GF-D8 (cell line): ENCODE data around the gene SPECC1.
"Not testable (repeated sequence)": the region's sequence is repeated elsewhere in the genome, so short reads cannot be mapped to it uniquely, and the experiment has no call there.

ENCODE experiments used
- DNase-seq: peaks from one replicate; lab custom pipeline; 2025; lab: John Stamatoyannopoulos, UW

SPECC1 gene, protein sequence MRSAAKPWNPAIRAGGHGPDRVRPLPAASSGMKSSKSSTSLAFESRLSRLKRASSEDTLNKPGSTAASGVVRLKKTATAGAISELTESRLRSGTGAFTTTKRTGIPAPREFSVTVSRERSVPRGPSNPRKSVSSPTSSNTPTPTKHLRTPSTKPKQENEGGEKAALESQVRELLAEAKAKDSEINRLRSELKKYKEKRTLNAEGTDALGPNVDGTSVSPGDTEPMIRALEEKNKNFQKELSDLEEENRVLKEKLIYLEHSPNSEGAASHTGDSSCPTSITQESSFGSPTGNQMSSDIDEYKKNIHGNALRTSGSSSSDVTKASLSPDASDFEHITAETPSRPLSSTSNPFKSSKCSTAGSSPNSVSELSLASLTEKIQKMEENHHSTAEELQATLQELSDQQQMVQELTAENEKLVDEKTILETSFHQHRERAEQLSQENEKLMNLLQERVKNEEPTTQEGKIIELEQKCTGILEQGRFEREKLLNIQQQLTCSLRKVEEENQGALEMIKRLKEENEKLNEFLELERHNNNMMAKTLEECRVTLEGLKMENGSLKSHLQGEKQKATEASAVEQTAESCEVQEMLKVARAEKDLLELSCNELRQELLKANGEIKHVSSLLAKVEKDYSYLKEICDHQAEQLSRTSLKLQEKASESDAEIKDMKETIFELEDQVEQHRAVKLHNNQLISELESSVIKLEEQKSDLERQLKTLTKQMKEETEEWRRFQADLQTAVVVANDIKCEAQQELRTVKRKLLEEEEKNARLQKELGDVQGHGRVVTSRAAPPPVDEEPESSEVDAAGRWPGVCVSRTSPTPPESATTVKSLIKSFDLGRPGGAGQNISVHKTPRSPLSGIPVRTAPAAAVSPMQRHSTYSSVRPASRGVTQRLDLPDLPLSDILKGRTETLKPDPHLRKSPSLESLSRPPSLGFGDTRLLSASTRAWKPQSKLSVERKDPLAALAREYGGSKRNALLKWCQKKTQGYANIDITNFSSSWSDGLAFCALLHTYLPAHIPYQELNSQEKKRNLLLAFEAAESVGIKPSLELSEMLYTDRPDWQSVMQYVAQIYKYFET

DNA sequence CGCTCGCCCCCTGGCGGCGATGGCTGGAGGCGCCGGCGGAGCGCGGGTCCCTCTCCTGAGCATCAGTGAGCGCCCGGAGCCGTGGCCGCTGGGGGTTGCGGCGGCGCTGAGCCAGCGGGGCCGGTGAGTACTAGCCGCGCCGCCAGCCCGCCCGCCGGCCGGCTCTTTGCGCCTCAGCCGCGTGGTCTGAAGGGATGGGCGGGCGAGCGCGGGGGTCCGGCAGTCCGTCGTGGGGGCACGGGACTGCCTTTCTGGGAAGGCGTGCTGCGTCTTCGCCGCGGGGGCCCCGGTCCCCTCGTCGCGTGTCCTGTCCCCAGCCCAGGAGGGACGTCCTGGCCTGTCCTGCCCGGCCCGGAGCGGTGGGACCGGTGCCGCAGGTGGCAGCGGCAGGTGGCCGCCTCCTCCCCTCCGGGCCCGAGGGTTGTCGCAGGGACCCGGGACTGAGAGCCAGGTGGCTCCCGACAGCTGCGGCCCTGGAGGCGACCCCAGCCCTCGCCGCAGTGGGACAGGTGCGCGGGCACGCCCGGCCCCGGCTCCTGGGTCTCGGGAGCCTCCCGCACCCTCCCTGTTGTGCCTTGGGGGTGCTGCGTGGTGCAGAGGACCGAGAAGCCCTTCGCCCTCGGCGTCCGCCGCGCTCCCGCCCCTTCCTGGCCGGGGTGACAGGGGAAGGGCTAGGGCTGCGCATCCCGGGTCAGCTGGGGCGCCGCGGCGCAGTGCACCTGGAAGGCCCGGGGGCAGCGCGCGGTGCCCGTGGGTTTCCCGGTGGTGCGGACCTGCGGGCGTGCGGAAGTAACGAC lies at the start of gene SPECC1:
Gene SPECC1 (plus strand): TSS at position 58 of the 797 bp plus-strand sequence. CDS start 87,293 bp downstream, outside the sequence.
- DNase-seq = peak; percentile 24

DNA sequence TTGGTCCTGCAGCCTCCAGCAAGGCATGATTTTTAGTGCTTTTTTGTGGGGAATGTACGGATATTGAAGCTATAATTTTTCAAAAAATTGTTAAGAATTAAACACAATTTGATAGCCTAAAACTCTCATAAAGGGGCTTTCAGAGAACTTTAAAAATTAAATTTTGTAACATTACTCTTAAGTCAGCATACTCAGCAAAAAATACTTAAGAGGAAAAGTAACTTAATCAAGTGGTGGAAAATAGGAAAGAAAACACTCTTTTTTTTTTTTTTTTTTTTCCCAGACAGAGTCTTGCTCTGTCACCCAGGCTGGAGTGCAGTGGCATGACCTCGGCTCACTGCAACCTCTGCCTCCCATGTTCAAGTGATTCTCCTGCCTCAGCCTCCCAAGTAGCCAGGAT lies 46.2 kb upstream of the SPECC1 start:
- DNase-seq = not testable (repeated sequence)

DNA sequence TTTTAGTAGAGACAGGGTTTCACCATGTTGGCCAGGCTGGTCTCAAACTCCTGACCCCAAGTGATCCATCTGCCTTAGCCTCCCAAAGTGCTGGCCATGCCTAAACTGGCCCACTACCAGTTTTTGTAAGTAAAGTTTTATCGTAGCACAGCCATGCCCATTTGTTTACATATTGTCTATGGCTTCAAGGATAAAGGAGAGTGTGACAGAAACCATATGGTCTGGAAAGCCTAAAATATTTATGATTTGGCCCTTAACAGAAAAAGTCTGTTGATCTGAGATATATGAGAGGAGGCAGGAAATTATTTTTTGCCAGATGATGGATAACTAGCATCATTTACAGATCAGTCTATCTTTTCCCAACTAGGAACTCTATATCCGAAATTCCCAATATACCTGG lies 36.0 kb upstream of the SPECC1 start:
- DNase-seq = no peak

DNA sequence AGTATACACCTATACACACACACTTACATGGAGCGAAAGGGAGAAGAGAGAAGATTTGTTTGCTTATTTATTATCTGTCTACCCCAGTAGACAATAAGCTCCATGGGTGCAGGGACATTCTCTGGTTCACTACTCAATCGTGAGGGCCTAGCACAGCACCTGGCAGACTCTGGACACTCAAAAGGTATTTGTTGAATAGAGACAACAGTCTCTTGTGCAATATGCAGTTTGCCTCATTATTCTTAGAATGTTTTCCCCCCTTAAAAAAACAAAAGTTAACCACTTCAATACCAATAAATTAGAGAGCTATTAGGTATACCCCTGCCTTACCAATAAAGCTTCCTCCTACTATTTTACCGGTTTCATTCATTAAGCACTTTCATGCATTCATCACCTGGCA lies 33.6 kb upstream of the SPECC1 start:
- no peak for DNase-seq

DNA sequence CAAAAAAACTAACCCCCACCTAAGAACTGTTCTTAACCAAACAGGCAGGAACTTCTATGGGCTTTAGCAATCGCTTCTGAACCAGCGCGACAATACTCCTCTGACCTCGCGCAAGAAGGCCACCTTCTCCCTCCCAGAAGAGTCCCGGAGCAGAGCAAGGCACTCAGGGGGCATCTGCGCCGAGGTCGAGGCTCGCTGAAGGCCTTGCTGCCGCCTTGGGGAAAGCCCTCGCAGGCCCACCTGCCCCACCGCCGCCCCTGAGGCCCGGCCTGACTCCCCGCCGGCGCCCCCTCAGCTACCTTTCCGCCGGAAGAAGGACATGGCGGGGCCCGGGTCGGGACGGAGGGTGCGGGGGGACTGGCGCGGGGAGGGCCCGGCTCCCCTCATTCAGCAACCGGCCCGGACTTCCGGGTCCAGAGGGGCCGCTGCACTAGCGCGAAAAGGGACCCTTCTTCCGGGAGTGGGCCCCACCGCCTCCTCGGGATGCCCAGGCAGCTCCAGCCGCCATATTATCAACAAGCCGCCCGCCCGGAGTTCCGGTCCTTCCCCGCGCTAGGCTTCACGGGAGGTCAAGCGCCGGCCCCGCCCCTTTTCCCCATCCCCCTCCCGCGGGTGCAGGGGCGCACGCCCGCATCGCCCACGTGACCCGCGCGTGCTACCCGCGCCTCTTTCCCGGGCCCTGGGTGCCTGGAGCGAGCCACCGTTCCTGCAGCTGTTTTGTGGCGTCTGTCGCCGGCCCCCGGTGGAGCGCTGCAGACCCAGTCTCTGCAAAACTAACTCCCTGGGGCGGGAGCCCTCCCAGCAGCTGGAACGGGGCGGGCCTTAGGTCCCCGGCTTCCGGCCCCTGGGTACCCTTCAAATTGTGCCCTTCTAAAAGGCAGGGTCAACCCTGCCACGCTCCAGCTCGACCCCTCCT lies 31.6 kb upstream of the SPECC1 start, which contains the start of gene AKAP10:
Gene AKAP10 (minus strand): TSS at position 536 of the 916 bp plus-strand sequence. CDS start 149 bp downstream, at position 387.
- peak; percentile 55 for DNase-seq

DNA sequence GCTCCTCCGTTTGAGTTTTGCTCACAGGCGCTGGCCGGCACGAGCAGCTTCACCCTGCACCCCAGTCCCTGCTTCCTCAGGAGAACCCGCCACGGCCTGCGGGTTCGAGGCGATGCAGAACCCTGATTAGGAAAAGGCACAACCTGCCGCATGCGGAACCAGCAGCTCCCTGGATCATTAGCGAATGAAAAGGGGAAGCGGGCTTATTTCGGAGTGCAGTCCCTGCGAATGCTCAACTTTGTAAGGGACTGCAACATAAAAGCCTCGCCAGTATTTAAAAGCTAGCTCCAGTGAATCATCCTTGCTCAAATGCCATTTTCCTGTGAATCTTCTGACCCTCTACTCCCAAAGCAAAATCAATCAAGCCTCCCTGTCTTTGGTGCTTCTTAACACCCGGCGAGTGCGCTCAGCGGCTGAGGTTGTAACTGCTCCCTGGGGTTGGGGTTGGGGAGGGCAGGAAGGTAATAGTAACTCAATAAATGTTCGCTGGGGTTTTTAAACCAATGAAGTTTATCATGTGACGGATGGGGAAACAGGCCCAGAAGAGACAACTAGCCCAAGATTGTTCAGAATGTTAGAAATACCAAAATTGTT lies 30.9 kb upstream of the SPECC1 start:
- DNase-seq = peak; percentile 55

DNA sequence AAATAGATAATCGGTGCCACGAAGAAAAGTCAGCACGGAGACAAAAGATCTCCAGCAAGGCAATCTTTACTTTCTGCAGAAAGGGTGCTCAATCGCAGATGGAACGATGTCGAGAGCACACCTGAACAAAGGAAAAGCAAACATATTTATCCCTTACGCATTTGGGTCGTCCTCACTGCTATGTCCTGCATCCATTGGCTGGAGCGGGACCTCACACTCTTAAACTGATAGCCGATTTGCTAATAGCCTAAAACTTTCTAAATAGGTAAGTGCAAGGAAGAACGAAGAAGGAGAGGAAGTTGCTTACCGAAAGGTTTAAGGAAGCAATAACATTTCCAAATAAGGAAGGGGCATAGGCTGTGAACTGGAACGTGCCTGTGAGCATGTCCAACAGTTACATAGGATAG lies 30.4 kb upstream of the SPECC1 start:
- peak; percentile 55 for DNase-seq

DNA sequence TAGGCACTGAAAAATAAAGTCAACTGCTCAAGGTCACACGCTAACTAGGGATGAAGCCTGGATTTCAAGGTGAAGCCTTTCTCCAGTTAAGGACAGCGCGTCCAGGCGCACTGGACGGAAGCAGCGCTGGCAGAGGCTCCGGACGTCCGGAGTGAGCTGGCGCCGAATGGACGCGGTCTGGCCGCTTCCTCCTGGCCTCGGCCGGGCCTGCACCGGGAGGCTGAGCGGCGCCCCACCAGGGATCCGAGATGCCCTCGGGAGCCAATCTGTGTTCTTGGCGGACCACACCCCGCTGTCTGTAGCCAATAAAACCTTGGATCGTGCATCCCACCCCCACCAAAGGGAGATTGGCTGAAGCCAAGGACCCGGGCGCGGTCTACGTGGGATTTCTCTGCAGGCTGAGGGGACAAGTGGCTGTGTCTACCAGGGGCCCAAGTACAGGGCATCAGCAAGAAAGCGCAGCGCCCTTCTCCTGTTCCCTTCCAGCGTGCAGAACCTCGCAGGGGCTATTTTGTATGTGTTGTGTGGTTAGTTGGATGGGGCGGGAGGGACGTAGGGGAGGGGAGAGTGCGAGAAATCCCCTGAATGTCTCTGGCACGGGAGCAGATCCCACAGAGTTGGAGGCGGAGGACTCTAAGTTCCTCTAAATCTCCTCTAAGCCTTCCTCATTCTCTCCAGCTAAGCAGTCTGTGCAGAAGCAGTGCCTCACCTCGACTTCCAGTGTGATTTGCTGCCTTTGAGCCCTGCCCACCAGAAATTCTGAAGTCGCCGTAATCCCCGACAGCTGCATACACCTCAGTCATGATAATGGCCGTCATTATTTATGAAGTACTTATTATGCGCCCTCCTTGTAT lies 29.0 kb upstream of the SPECC1 start:
- DNase-seq = no peak

DNA sequence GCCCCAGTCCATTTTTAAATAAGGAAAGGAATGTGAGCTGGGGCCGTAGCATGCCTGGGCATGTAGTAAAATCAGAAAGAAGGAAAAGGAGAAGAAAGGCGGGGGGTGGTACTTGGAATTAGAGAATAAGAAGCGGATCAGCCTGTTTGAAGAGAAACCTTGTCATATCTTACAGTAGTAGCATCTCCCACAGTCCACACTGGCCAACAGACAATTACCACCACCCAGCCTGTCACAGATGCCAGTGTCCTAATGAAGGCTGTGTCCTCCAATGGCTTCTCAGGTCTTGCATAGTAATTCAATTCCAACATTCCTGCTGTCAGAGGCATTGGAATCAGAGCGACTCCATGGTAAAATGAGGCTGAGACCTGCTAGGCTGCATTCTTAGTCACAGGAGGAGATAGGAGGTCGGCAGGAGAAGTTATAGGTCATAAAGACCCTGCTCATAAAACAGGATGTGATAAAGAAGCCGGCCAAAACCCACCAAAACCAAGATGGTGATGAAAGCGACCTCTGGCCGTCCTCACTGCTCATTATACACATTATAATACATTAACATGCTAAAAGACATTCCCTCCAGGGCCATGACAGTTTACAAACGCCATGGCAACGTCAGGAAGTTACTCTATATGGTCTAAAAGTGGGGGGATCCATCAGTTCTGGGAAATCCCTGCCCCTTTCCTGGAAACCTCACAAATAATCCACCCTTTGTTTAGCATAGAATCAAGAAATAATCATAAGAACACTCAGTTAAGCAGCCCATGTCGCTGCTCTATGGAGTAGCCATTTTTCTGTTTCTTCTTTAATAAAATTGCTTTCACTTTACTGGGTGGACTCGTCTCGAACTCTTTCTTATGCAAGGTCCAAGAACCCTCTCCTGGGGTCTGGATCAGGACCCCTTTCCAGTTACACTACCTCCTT lies 22.0 kb upstream of the SPECC1 start:
- no peak for DNase-seq

DNA sequence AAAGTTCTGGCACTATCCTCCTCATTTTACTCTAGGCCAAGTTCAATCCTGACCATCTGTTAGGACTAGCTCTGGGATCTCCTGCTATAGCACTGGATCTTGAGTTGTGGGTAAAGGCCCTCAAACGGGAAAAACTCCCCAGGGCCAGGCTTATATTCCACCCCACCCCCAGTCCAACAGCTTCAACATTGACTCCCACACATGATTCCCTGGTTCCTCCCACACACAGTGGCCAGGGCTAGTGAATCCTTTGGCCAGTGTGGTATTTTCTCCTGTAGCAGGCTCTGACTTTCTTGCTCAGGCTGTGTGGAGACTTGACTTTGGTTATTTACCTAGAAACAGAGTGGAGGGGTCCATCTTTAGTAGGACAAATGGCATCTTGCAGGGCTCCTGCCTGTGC lies 21.3 kb upstream of the SPECC1 start:
- DNase-seq = no peak

DNA sequence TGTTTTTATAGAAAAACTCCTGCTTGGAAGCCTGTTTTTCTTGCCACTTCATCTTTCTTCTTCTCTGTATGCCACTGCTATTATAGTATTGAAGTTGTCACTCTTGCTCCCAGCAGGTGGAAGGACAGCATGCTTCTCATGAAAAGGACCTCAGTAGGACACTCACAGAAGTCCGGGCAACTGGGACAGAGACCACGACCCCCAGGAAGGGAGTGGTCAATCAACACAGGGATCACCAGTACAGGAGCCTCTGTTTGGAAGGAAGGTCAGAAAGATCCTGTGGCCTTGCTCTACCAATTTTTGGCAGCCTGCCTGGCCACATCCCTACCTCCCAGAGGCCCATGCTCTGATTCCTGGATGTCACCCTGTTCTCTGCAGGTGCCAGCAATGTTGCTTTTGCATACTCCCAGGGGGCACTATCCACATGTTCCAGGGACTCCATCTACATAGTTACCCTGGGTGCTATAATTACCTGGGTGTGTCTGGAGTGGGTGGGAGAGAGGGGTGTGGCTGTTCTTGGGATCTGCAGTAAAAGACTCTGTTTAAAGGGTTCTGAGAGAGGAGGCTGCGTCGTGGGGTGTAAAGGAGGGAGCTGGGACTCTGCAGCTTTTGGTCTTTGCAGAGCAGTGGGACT lies 17.8 kb upstream of the SPECC1 start:
- DNase-seq = no peak

DNA sequence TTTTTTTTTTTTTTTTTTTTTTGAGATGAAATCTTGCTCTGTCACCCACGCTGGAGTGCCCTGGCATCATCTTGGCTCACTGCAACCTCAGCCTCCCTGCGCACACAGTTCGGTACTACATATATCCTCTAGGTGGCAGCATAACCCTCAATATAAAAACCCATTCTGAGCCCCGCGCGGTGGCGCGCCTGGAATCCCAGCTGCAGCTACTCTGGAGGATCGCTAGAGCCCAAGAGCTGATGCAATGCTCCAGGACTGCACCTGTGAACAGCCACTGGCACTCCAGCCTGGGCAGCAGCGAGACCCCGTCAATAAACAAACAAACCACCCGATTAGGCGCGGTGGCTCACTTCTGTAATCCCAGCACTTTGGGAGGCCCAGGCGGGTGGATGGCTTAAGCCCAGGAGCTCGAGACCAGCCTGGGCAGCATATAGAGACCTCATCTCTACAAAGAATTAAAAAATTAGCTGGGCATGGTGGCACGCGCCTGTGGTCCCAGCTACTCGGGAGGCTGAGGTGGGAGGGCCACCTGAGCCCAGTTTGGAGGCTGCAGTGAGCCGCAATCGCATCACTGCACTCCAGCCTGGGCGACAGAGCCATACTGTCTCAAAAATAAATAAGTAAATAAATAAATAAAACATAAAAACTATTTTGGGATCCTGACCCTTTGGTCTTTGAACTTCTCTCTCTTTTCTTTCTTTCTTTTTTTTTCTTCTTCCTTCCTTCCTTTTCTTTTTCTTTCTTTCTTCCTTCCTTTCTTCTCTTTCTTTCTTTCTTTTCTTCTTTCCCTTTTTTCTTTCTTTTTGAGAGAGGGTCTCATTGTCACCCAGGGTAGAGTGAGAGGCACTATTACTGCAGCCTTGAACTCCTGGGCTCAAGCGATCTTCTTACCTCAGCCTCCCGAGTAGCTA lies 16.1 kb upstream of the SPECC1 start:
- DNase-seq = peak; percentile 35

DNA sequence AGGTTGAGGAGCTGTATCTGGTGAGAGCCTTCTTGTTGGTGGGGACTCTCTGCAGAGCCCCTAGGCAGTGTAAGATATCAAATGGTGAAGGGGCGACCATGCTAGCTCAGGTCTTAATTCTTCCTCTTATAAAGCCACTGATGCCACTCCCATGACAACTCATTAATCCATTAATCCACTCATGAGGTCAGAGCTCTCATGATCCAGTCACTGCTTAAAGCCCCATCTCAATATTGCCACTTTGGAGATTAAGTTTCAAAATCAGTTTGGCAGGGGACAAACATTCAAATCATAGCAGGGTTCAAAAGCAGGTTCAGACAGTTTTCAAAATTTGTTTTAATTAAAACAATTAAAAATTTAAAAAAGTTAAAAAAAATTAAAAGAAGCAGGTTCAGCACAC lies 13.1 kb upstream of the SPECC1 start:
- DNase-seq = no peak

DNA sequence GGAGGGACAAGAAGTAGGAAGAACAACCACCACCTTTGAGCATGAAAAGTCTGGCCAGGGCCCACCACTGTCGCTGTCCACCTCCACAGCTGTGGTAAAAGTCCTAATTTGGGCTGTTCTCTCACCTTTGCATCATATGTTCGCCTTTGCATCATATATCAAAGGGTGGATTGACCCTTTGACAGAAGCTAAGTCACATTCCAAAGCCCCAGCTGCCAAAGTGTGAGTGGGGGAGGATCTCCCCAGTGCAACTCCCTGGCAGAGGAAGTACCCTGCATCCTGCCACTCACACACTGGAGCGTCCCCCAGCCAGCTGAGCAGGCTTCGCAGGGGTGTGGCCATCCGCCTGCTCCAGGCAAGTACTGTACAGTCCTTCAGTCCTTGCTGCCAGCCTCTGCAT lies 12.7 kb upstream of the SPECC1 start:
- DNase-seq = no peak

DNA sequence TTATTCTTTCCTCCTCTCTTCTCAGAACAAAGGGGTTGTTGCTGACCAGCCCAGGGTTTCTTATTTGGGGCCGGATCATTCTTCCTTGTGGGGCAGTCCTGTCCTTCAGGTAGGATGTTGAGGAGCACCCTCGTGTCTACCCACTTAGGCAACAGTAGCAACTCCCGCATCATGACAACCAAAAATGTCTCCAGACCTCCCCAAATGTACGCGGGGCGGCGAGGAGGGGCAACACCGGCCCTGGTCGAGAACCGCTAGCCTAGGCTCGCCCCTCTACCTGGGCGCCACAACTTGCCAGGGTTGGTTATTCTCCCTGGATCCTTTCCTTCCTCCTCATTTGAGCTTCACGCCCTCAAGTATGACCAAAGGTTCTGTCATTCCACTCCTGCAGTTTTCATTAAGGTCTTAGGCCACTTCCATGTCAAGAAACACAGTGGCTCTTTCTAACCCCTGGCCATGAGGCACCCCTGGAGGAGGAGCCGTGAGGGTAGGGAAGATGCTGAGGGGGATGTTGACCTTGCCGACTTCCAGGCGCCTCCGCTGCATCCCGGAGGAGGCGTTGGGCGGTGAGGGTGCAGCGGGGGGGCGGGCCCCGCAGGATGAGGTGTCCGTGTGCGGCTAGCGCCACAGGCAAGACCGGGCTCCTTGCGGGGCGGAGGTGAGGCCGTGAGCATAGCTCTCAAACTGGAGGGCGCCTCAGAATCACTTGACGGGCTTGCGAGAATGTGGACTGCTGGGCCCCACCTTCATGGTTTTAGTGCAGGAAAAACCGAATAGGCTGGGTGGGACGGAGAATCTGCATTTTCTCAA lies 712 bp upstream of the SPECC1 start:
- no peak for DNase-seq

DNA sequence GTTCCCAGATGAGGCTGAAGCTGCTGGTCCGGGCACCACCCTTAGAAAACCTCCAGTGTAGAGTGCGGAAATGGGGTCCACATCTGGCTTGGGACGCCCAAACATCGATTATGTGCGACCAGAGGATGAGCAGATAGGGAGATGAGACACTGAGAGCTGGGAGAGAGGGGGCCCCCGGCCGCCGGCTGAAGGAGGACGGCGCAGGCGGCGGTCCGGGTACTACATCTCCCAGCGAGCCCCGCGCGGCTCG lies 182 bp upstream of the SPECC1 start:
- no peak for DNase-seq
